HFF-Myc (cell line): ENCODE measurements around the gene ULBP2.
A peak's percentile ranks its signal among the peaks of the same experiment; 100 is the strongest.

Source experiments
- DNase-seq: peaks from one replicate; pipeline ENCODE4 v3.0.0-alpha.2; 2011; ENCODE audit warnings: low read depth; ENCODE audit errors: extremely low read depth
- H3K4me3 ChIP-seq: replicated peaks from 2 replicates; pipeline ENCODE4 v1.5.1; 2011; ENCODE audit warnings: low read depth, mild to moderate bottlenecking, control low read depth, low read length
- CTCF ChIP-seq: IDR thresholded peaks from 2 replicates; pipeline ENCODE4 v1.5.1; 2012; ENCODE audit warnings: mild to moderate bottlenecking, low read depth, low read length, control low read depth; ENCODE audit errors: missing control alignments

ULBP2 gene

GRCh38 chr6:149941583-149942460, at the start of gene ULBP2:
Gene ULBP2 (plus strand): TSS chr6:149942014. CDS start chr6:149942073, 59 bp downstream.
- H3K4me3 ChIP-seq: peak within 1 kb of the TSS; percentile 58
- DNase-seq: peak; percentile 82
- no peak for TF ChIP-seq CTCF

DNA sequence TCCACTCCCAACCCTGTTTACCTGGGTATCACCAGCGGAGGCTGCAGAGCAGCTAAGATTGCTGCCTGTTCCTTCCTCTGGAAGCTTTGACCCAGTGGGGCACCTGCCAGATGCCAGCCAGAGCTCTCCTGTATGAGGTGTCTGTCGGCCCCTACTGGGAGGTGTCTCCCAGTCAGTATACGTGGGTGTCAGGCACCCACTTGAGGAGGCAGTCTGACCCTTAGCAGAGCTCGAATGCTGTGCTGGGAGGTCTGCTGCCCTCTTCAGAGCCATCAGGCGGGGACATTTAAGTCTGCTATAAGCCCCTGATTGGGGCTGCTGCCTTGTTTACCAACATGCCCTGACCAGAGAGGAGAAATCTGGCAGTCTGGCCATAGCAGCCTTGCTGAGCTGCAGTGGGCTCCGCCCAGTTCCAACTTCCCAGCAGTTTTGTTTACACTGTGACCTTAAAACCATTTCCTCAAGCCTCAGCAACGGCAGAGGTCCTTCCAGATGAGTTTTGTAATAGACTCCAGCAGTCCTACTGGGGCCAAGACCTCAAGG, 46.7 kb upstream of the ULBP2 start:
- DNase-seq: peak; percentile 74
- H3K4me3 ChIP-seq: no peak overlapping the region
- no peak for TF ChIP-seq CTCF

DNA sequence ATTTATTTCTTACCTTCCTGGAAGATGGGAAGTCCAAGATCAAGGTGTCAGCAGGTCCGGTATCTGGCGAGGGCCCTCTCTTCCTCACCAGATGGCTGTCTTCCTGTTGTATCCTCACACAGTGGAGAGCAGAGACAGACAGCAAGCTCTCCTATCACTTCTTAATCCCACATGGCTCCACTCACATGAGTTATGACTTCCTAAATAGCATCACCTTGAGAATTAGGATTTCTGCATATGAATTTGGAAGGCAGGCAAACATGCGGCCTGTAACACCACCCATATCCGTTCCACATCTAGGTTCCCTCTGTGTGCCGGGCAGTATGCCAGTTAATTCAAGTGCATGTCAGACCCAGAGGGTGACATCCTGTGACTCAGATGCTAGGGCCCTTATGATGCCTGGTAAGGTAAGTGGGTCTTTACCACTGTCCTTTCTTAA, 46.0 kb upstream of the ULBP2 start:
- peak; percentile 65 for DNase-seq
- no peak for TF ChIP-seq CTCF
- H3K4me3 ChIP-seq: no peak overlapping the region

GRCh38 chr6:149896491-149896890, 45.3 kb upstream of the ULBP2 start:
- H3K4me3 ChIP-seq: no peak overlapping the region; the same call in 1 of the 2 replicates
- no peak for TF ChIP-seq CTCF

GRCh38 chr6:149897015-149897697, 44.7 kb upstream of the ULBP2 start:
- TF ChIP-seq CTCF: no peak
- DNase-seq: peak; percentile 58
- peak overlapping the region; percentile 26 for H3K4me3 ChIP-seq

More at GRCh38 chr6:149896491-149896890, 45.3 kb upstream of the ULBP2 start:
- peak; percentile 46 for DNase-seq

DNA sequence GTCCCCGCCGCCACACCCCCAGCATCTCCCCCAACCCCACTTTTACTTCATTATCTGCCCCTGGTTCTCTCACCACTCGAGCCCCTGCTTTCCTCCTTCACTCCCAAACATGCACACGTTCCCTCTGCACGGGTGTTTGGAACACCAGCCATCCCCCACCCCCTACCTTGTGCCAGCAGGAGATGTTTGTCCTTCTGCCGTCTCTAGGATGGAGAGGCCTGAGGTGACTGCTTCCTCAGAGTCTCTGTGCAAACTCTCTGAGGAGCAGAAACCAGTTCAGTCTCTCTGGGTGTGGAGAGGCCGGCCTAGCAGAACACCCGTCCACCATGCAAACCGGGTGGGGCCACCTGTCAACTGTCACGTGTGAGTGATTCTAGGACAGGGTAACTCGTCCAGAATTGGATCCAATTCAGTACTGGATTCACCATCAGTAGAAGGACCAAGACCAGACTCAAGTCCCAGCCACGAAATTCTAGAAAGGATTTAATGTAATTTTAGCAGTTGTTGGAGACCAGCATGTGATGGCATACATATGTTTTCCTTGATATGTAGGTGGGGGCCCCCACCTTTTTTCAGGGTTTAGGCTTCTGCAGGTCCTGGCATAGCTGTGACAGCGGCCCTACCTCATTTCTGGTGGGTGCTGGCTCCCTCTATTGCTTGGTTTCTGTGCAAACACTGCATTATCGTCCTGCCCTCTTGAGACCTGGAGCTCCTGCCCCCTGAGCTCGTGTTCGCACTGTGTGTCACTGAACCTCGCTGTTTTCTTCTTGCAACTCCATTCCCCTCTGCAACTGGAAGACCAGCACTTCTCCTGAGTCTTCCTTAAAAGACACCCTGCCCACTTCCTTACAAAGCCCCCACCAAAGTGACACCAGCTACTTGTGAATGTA, 43.7 kb upstream of the ULBP2 start, which contains the start of gene RAET1E:
RAET1E (minus strand) TSS at position 259 of the 890 bp plus-strand sequence. CDS start 7,212 bp downstream, outside the sequence.
- peak; percentile 5 for TF ChIP-seq CTCF
- no peak for DNase-seq

More for the DNA sequence above, 43.7 kb upstream of the ULBP2 start, which contains the start of gene RAET1E:
- H3K4me3 ChIP-seq: peak within 1 kb of the TSS; percentile 26
